IMR-90 (cell line): ENCODE measurements around the gene ZNF831. TPM values are rescaled to one million over a fixed set of nuclear protein-coding genes. Genes with fewer than 3 reads are reported as not detected.

Experiments
- ATAC-seq: fragments of 200-7000 bp; cut with Tn5 transposase; 2 replicates; pipeline ENCODE4 v1.9.1; 2020; ENCODE audit warnings: low read depth, mild to moderate bottlenecking, moderate library complexity
- BruUV-seq: library from RNA; stranded (reverse); fragments of 400-500 nt; replicated peaks from 2 replicates; lab custom pipeline; 2021; lab: Mats Ljungman, UMichigan
- CTCF ChIA-PET: fragments of 300-600 bp; formaldehyde crosslinking; extraction: SDS; loops from one replicate; lab custom pipeline; 2021; ENCODE audit warnings: antibody characterized with exemption; lab: Yijun Ruan, JAX
- POLR2A ChIA-PET: fragments of 300-600 bp; sonication (Branson Sonifier 250); formaldehyde crosslinking; loops from one replicate; lab custom pipeline; 2022; ENCODE audit warnings: antibody characterized with exemption; ENCODE audit not compliant: unreplicated experiment; lab: Charles Lee
- DNase-seq: peaks from one replicate; pipeline ENCODE4 v3.0.0; 2013
- H2AFZ ChIP-seq: replicated peaks from 2 replicates; pipeline ENCODE3; 2013; ENCODE audit warnings: low read length, mild to moderate bottlenecking; ENCODE audit not compliant: poor library complexity
- H2AK5ac ChIP-seq: 2 replicates; pipeline ENCODE4 v1.6.1; 2013; ENCODE audit warnings: low read depth, low read length, inconsistent platforms
- H2AK9ac ChIP-seq: replicated peaks from 2 replicates; pipeline ENCODE3; 2013; ENCODE audit warnings: mild to moderate bottlenecking, low read depth, low read length, moderate library complexity; ENCODE audit not compliant: poor library complexity
- H2BK120ac ChIP-seq: 2 replicates; pipeline ENCODE4 v1.6.1; 2013; ENCODE audit warnings: low read depth, low read length, inconsistent platforms
- H2BK15ac ChIP-seq: 3 replicates; pipeline ENCODE4 v1.6.1; 2013; ENCODE audit warnings: low read depth, low read length, inconsistent platforms
- H2BK20ac ChIP-seq: 2 replicates; pipeline ENCODE4 v1.6.1; 2013; ENCODE audit warnings: low read depth, mild to moderate bottlenecking, inconsistent platforms, low read length, moderate library complexity
- H2BK5ac ChIP-seq: 2 replicates; pipeline ENCODE4 v1.6.1; 2013; ENCODE audit warnings: mild to moderate bottlenecking, low read depth, low read length, inconsistent platforms; ENCODE audit not compliant: poor library complexity, severe bottlenecking
- H3K14ac ChIP-seq: replicated peaks from 2 replicates; pipeline ENCODE4 v1.6.1; 2013; ENCODE audit warnings: low read depth, low read length, inconsistent platforms
- H3K18ac ChIP-seq: 2 replicates; pipeline ENCODE4 v1.6.1; 2013; ENCODE audit warnings: low read depth, low read length, control low read depth
- H3K23ac ChIP-seq: 2 replicates; pipeline ENCODE4 v1.6.1; 2013; ENCODE audit warnings: low read depth, low read length, inconsistent platforms
- H3K27ac ChIP-seq: 2 replicates; pipeline ENCODE4 v1.5.1; 2013; ENCODE audit warnings: mild to moderate bottlenecking, control low read depth, low read length; ENCODE audit not compliant: insufficient read depth
- H3K27me3 ChIP-seq: 2 replicates; pipeline ENCODE4 v1.6.1; 2013; ENCODE audit warnings: low read length; ENCODE audit not compliant: control insufficient read depth, insufficient read depth
- H3K36me3 ChIP-seq: 2 replicates; pipeline ENCODE4 v1.6.1; 2013; ENCODE audit warnings: low read length, mixed read lengths; ENCODE audit not compliant: control insufficient read depth, insufficient read depth
- H3K4ac ChIP-seq: 2 replicates; pipeline ENCODE4 v1.6.1; 2013; ENCODE audit warnings: low read depth, low read length, inconsistent platforms
- H3K4me1 ChIP-seq: 2 replicates; pipeline ENCODE4 v1.6.1; 2013; ENCODE audit warnings: low read length, mixed read lengths; ENCODE audit not compliant: control insufficient read depth, insufficient read depth
- H3K4me2 ChIP-seq: 2 replicates; pipeline ENCODE4 v1.6.1; 2013; ENCODE audit warnings: low read depth, mild to moderate bottlenecking, control low read depth, low read length, moderate library complexity
- H3K4me3 ChIP-seq: 2 replicates; pipeline ENCODE4 v1.5.1; 2013; ENCODE audit warnings: low read depth, mild to moderate bottlenecking, control low read depth, low read length, moderate library complexity; ENCODE audit not compliant: insufficient read depth
- H3K56ac ChIP-seq: 2 replicates; pipeline ENCODE4 v1.6.1; 2013; ENCODE audit warnings: low read length, inconsistent platforms; ENCODE audit not compliant: insufficient read depth; ENCODE audit errors: extremely low read depth
- H3K79me1 ChIP-seq, 2 experiments: 2 replicates each; pipeline ENCODE4 v1.6.1; 2013; ENCODE audit warnings: low read length in 2 of 2, inconsistent platforms in 1 of 2, low read depth in 1 of 2
- H3K9ac ChIP-seq: 2 replicates; pipeline ENCODE4 v1.6.1; 2013; ENCODE audit warnings: low read depth, low read length, control low read depth
- H3K9me1 ChIP-seq: 2 replicates; pipeline ENCODE4 v1.6.1; 2013; ENCODE audit warnings: low read length, inconsistent platforms; ENCODE audit not compliant: insufficient read depth
- H3K9me3 ChIP-seq: 2 replicates; pipeline ENCODE4 v1.6.1; 2013; ENCODE audit warnings: low read length; ENCODE audit not compliant: control insufficient read depth, insufficient read depth
- H4K20me1 ChIP-seq: 2 replicates; pipeline ENCODE4 v1.6.1; 2013; ENCODE audit warnings: low read length, inconsistent platforms; ENCODE audit not compliant: insufficient read depth
- H4K5ac ChIP-seq: 2 replicates; pipeline ENCODE4 v1.6.1; 2013; ENCODE audit warnings: mild to moderate bottlenecking, low read depth, low read length, control low read depth
- H4K8ac ChIP-seq, 2 experiments: 2 replicates each; pipeline ENCODE4 v1.6.1; 2013; ENCODE audit warnings: low read depth in 2 of 2, low read length in 2 of 2, control low read depth in 1 of 2, inconsistent platforms in 1 of 2
- H4K91ac ChIP-seq: 2 replicates; pipeline ENCODE4 v1.6.1; 2013; ENCODE audit warnings: low read depth, low read length, inconsistent platforms; ENCODE audit not compliant: insufficient read depth
- BHLHE40 ChIP-seq: fragments of 150-350 bp; IDR thresholded peaks from 2 replicates; pipeline ENCODE4 v1.6.1; 2016; ENCODE audit warnings: mild to moderate bottlenecking, low read depth, low read length
- MAFK ChIP-seq: IDR thresholded peaks from 2 replicates; pipeline ENCODE4 v1.6.1; 2012; ENCODE audit warnings: low read depth, low read length, improper control_type of control experiment
- MAZ ChIP-seq: IDR thresholded peaks from 2 replicates; pipeline ENCODE4 v1.6.1; 2012; ENCODE audit warnings: low read depth, mild to moderate bottlenecking, low read length, improper control_type of control experiment, moderate library complexity, borderline replicate concordance
- MXI1 ChIP-seq: IDR thresholded peaks from 2 replicates; pipeline ENCODE4 v1.6.1; 2012; ENCODE audit warnings: low read depth, mild to moderate bottlenecking, low read length, moderate library complexity, borderline replicate concordance
- NFE2L2 ChIP-seq: fragments of 150-350 bp; IDR thresholded peaks from 2 replicates; pipeline ENCODE4 v1.6.1; 2016; ENCODE audit warnings: low read depth, mild to moderate bottlenecking, low read length
- POLR2A ChIP-seq: IDR thresholded peaks from 2 replicates; pipeline ENCODE4 v1.6.1; 2012; ENCODE audit warnings: mild to moderate bottlenecking, low read depth, low read length
- RCOR1 ChIP-seq: IDR thresholded peaks from 2 replicates; pipeline ENCODE4 v1.6.1; 2012; ENCODE audit warnings: mild to moderate bottlenecking, low read length, improper control_type of control experiment; ENCODE audit not compliant: insufficient replicate concordance
- RFX5 ChIP-seq: IDR thresholded peaks from 2 replicates; pipeline ENCODE4 v1.8.0; 2012; ENCODE audit warnings: low read depth, mild to moderate bottlenecking, low read length, moderate library complexity
- WGBS, 2 experiments: methylation state at CpG; one replicate each; pipeline versions ENCODE4 v1.1.5 to v1.1.7; 2013; ENCODE audit warnings: missing lambda C conversion rate in 2 of 2; ENCODE audit not compliant: insufficient read length in 1 of 2; ENCODE audit errors: extremely low coverage in 2 of 2; 5-methylcytosine and 5-hydroxymethylcytosine counted together
- dilution Hi-C: fragments of 300-500 bp; cut with HindIII; formaldehyde crosslinking; loops from one replicate; pipeline ENCODE4 v1.14.3; 2018; ENCODE audit warnings: low sequenced_read_pairs; ENCODE audit not compliant: unreplicated experiment
- in situ Hi-C: fragments of 300-500 bp; cut with MboI; formaldehyde crosslinking; loops from 3 replicates; pipeline ENCODE4 v1.14.3; 2019; ENCODE audit warnings: low sequenced_read_pairs, inconsistent platforms, mixed read lengths
- intact Hi-C: fragments of 100-400 bp; cut with micrococcal nuclease; formaldehyde crosslinking; loops from 2 replicates; pipeline ENCODE4 v1.10.0; 2022
- polyA plus RNA-seq, 3 experiments: library from polyadenylated mRNA; depleted of rRNA; stranded (reverse); fragments of >200 nt; gene quantifications; 2 replicates each; pipeline ENCODE4 v1.2.3, GENCODE V29; 2012; ENCODE audit warnings: low replicate concordance in 1 of 3
- total RNA-seq: library from RNA; depleted of rRNA; stranded (reverse); fragments of >200 nt; gene quantifications from 2 replicates; pipeline ENCODE4 v1.2.3, GENCODE V29; 2012
- TF ChIP-seq, protein P1 (sequence below): fragments of 150-350 bp; IDR thresholded peaks from 2 replicates; pipeline ENCODE4 v1.6.1; 2017; ENCODE audit warnings: mild to moderate bottlenecking, antibody characterized with exemption, low read length, low read depth
- TF ChIP-seq, protein P2 (sequence below): fragments of 150-350 bp; IDR thresholded peaks from 2 replicates; pipeline ENCODE4 v1.6.1; 2016; ENCODE audit warnings: low read depth, mild to moderate bottlenecking, low read length, moderate library complexity, borderline replicate concordance

The ZNF831 gene
- total and polyA plus RNA-seq, 2 of the 4 experiments (the other 2 are of a cell fraction): not detected

DNA sequence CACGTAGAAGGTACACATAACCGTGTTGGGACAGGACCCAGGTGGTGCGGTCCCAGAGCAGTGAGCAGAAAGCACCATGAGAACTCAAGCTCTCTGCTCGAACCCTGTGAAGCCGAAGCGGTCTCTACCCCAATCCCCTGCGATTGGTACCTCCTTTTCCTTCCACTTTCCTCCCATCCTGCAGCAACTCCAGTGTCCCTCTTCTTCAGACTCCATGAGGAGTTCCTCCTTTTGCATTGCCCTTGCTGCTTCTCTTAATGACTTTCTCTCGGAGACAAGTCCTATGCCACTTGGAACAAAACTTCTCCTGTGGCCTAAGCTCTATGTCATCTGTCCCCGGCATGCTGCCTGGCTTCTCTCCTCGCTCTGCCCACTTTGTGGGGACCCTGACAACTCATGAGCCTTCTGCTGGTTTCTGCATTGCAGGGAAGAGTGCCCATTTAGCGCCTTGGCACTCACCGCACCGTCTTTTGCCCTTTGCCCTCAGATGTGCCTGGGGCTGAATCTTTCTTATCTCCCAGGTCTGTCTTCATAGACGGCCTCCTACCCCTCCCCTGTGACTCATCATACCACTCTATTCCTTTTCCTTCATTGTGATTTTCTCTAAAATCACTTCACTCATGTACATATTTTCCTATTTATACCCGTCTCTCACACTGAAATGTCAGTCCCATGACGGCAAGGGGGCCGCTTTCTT lies 9.2 kb upstream of the ZNF831 start:
- TF ChIP-seq RCOR1: no peak
- no peak for TF ChIP-seq MXI1
- TF ChIP-seq, protein P1, sequence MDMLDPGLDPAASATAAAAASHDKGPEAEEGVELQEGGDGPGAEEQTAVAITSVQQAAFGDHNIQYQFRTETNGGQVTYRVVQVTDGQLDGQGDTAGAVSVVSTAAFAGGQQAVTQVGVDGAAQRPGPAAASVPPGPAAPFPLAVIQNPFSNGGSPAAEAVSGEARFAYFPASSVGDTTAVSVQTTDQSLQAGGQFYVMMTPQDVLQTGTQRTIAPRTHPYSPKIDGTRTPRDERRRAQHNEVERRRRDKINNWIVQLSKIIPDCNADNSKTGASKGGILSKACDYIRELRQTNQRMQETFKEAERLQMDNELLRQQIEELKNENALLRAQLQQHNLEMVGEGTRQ: no peak
- no peak for TF ChIP-seq MAZ
- TF ChIP-seq RFX5: no peak
- TF ChIP-seq NFE2L2: no peak
- TF ChIP-seq, protein P2, sequence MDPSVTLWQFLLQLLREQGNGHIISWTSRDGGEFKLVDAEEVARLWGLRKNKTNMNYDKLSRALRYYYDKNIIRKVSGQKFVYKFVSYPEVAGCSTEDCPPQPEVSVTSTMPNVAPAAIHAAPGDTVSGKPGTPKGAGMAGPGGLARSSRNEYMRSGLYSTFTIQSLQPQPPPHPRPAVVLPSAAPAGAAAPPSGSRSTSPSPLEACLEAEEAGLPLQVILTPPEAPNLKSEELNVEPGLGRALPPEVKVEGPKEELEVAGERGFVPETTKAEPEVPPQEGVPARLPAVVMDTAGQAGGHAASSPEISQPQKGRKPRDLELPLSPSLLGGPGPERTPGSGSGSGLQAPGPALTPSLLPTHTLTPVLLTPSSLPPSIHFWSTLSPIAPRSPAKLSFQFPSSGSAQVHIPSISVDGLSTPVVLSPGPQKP: no peak
- TF ChIP-seq MAFK: no peak
- TF ChIP-seq BHLHE40: no peak
- TF ChIP-seq POLR2A: no peak
- Histone ChIP-seq H3K4me2 (no peak overlapping the region), H4K20me1 (no peaks in the 10 kb centered on the region), H2BK15ac (no peak overlapping the region), H3K9me3 (no peaks in the 10 kb centered on the region; the same call in 1 of the 2 replicates), H4K5ac (no peak overlapping the region), H3K4ac (no peak overlapping the region), H3K18ac (no peak overlapping the region), H2BK120ac (no peak overlapping the region), H2AK9ac (no peak overlapping the region), H2AK5ac (no peak overlapping the region), H3K79me1 (no peaks in the 10 kb centered on the region), H3K56ac (no peak overlapping the region), H2BK5ac (no peak overlapping the region), H3K4me3 (no peak overlapping the region), H2AFZ (no peak overlapping the region), H3K36me3 (no peaks in the 10 kb centered on the region), H3K27ac (no peak overlapping the region), H3K23ac (no peak overlapping the region), H3K14ac (no peak overlapping the region), H3K27me3 (no peaks in the 10 kb centered on the region), H2BK20ac (no peak overlapping the region), H4K8ac (no peak overlapping the region), H3K4me1 (no peaks in the 10 kb centered on the region), H3K9ac (no peak overlapping the region), H4K91ac (no peak overlapping the region), H3K9me1 (no peaks in the 10 kb centered on the region)
- CTCF ChIA-PET: no interaction called here
- ATAC-seq (no peak), DNase-seq (no peak)
- in situ Hi-C loops: no loop called here
- intact Hi-C loops: no loop called here
- dilution Hi-C loops: no loop called here
- POLR2A ChIA-PET: no interaction called here
- WGBS, 2 experiments: 87% methylated on average over 7 of the region's 17 CpGs; no CpG with 5 or more reads in 1 of the 2 experiments
- no TSS peak for BruUV-seq
